PC-9 (cell line): ENCODE results near the gene SGMS2.

Source experiments
- CTCF ChIP-seq: fragments of 200-600 bp; sonication (generic); conservative IDR thresholded peaks from 2 replicates; pipeline ENCODE4 v1.6.1; 2017; ENCODE audit warnings: mixed run types, antibody characterized with exemption, mild to moderate bottlenecking, moderate library complexity
- EZH2 ChIP-seq: fragments of 200-600 bp; sonication (generic); IDR thresholded peaks from 2 replicates; pipeline ENCODE4 v1.8.0; 2017; ENCODE audit warnings: antibody characterized with exemption, low read depth

GRCh38 chr4:107855723-107856122 lies 31.0 kb downstream of the SGMS2 start:
- TF ChIP-seq CTCF (no peak), EZH2 (no peak)
